ENCODE measurements around the gene AP3S2. TPM values are rescaled to one million over a fixed set of nuclear protein-coding genes. Genes with fewer than 3 reads are reported as not detected.

Gene AP3S2
- total and polyA plus RNA-seq, 2 of the 8 experiments (the other 6 are each of a cell fraction or from before 2014, with no cell fraction given): 19.2 to 45.4 TPM

GRCh38 chr15:89812011-89812846 lies 81.6 kb downstream of the AP3S2 start (continued):
- TF ChIP-seq CHD7 (IDR thresholded peaks at IDR 0.05; ENCODE audit: insufficient replicate concordance, low read length): no peak
